ENCODE data around the gene DRAM2. TPM values are rescaled to one million over a fixed set of nuclear protein-coding genes. Genes with fewer than 3 reads are reported as not detected.
"Not testable (repeated sequence)": the region's sequence is repeated elsewhere in the genome, so short reads cannot be mapped to it uniquely, and the experiment has no call there.

The DRAM2 gene
- total RNA-seq, 1 donor from 2014 or later = 22.0 TPM

DNA sequence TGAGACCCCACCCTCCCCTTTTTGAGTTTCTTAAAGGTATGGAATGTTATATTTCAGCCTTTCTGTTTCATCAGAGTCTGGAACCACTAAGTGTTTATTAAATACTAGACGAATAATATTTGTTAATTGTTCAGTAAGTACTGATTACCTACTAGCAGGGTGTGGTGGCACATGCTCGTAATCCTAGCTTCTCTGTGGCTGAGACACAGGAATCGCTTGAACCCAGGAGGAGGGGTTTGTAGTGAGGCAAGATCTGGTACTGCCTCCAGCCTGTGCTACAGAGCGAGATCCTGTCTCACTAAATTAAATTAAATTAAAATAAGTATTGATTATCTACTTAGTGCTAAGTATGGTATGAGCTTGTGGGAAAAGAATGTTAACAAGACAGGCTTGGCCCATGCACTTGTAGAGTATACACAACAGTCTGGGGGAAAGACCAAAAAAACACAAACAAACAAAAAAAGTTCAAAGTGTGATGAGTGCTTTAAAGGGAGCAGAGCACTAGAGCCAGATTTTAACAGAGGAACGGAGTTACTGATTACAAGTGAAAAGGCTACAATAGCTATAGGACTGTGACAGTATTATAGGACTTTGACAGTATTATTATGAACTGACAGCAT, 2.6 kb upstream of the DRAM2 start:
- ATAC-seq = no peak

DNA sequence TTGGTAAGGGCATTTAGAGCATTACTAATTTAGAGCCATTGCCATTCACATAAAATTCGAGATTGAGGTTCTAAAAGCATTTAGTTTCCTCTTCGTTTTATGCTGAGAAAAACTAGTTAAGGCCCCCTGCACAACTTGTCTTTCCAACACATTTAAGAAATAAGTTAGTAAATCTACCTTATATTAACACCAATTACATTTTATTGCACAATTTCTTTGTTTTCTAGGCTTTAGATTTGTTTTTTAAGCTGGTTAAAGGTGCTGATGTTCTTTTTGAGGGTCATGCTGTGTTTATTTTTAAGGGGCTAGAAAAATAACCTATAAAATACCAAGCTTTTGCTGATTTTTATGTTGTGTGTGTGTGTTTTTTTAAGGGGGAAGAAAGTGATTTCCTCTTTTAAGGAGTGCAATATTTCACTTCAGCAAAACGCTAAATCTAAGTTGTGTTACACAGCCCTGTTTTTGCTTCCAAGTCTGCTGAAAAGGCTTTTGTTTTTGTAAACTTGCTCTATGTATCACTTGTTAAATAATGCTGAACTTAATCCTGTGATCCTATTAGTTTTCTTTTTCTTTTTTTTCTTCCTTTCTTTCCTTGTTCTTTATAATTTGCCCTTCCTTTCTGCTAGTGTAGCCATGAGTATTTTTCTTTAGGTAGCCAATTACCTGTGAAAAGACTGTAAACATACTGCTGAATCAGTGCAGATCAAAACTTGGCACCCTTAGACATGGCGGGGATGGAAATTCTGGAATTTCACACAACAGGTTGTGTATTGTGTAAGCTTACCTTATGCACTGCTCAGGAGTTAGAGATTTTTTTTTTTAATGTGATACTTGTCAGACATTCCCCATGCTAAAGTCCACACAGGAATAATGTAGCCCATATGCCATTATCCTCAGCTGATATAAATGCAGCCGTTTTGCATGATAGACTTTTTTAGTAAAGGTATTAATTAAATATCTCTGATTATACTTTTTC, 1.6 kb upstream of the DRAM2 start:
- ATAC-seq = peak; percentile 46

DNA sequence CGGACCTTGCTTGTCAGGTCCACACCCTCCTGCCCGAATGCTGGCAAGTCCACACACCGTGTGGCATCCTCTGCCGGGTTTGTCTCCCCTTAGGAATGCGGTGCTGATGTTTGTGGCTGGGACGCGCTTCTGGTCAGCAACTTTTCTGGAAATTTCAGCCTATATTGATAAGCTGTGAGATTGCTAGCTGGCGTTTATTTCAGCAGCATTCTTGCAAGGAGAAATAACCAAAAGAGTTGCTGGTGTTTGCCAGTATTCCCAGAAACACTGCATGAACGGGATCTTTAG, 731 bp upstream of the DRAM2 start:
- ATAC-seq = peak; percentile 78

DNA sequence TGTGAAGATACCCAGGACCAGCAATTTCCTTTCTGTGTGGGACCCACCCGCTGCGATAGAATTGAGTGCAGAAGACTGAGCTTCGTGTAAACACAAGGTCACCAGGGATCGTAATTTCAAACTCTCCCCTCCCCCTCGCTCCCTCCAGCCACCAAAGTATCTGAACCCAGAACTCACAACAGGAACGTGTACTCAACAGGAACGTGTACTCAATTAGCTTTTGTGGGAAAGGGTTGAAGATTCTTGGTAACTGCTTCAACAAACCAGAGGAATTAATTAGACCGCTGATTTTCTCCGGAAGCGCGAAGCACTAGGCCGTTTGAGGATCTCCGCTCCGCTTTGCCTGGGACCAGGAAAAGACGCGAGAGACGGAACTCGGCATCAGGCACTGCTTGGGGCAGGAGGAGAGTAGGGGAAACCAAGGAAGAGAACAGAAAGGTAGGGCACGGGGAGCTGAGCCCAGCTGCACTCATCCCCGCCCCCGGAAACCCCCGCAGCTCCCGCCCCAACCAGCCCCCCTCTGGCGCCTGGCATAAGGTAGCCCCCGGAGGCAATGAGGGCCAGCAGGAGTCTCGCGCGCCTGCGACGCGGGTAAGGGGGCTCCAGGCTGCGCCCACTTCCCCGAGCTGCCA, 453 bp downstream of the DRAM2 start:
- peak; percentile 50 for ATAC-seq

DNA sequence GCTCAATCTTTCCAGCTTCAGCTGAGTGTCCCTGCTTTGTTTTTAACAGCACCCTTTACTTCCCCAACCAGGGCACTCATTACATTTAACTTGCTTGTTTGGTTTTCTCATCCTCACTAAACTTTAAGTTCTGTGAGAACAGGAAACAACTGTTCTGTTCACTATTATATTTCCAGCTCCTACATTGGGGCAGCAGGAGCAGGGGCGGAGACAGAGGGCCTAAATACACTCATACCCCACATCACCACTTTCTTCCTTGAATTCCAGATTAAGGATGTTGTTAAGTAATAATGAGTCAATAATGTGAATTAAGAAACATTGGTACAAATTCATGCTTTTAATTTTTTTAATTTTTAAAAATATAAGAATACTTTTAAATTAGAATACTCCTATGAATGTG, 6.0 kb downstream of the DRAM2 start:
- no peak for ATAC-seq

DNA sequence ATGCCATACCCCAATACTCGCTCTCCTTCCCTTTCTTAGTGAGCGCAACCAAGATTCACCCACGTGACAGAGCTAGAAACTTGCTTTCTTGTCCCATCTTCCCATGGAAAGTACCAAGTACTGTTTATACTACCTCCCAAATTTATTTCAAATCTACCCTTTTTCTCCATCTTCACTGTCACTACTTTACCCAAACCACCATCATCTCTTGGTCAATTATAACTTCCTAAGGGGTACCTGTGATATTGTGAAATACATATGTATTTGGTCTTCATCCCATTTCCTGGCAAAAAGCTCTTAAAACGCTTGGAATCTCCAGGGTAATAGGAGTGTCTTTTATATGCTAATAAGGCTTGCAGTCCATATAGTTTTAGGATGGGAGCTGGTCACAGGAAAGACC, 8.2 kb downstream of the DRAM2 start:
- ATAC-seq = no peak

DNA sequence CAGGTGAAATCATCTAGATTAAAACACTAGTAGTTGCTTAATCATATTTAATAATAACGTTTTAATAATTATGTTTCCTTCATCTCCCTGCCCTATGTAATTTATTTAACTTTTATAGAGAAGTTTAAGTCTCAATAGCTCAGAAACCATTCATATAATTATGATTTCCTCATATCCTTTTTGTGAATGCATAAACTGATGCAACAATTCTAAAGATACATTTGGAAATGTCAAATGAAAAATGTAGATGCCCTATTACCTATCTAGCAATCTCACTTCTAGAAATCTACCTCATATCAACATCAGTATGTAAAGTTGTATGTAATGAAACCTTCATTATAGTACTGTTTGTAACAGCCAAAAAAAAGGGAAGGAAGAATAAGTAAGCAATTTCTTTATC, 10.5 kb downstream of the DRAM2 start:
- no peak for ATAC-seq

DNA sequence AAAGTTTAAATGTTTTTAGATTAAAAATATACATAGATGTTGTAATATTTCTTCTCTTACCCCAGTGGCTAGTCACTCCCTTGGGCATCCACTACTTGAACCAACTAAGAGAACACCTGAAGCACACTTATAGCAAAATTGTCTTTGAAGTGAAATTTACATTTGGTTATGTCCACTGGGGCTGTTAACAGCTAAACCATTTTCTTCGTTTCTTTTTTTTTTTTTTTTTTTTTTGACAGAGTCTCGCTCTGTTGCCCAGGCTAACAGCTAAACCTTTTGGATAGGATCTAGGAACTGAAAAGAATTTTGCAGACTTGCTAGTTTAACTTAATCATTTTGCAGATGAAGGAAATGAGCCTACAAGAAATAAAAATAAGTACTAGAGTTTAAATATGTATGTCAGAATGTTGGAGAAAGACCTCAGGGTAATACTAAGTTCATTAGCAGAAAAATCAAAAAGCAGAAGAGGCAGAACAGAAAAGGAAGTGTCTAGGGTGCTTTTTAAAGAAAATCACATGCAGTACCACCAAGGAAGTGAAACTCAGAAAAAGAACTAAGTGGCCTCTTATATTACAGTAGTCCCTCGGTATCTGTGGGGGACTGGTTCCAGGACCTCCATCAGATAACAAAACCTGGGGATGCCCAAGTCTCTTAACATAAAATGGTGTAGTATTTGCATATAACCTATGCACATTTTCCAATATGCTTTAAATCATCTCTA, 11.8 kb downstream of the DRAM2 start:
- ATAC-seq = peak; percentile 55

DNA sequence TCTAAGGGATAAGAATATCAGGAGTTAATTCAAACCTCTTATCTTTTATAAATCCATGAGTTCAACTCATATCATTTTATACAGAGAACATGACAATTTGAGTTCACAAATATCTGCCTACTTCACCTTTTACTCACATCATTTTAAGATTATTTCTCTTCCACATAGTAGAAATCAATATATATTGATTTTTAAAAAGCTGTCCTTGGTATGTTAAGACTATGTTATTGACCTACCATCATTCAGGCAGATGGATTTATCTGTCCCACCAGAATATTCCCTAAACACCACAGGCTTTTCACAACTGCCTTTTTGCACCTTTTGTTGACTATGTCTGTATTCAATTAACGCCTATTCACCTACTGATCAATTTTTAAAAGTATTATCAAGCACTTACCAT, 13.5 kb downstream of the DRAM2 start:
- ATAC-seq = no peak

DNA sequence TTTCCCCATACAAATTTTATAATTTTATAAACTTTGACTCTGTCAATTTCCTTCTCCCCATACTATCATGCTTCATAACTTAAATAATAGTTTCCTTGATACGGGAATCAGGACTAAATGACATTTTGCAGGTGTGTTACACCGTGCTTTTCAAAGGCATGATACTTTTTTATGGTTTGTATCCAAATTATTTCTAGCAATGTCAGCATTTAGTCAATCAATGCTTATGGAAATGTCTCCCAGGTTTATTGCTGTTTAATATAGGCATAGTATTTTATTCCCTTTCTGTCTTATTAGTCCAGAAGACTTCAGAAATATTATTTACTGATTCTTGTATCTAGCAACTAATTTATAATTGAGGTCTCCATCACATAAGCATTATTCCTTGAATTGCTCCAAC, 23.4 kb downstream of the DRAM2 start:
- ATAC-seq = no peak

DNA sequence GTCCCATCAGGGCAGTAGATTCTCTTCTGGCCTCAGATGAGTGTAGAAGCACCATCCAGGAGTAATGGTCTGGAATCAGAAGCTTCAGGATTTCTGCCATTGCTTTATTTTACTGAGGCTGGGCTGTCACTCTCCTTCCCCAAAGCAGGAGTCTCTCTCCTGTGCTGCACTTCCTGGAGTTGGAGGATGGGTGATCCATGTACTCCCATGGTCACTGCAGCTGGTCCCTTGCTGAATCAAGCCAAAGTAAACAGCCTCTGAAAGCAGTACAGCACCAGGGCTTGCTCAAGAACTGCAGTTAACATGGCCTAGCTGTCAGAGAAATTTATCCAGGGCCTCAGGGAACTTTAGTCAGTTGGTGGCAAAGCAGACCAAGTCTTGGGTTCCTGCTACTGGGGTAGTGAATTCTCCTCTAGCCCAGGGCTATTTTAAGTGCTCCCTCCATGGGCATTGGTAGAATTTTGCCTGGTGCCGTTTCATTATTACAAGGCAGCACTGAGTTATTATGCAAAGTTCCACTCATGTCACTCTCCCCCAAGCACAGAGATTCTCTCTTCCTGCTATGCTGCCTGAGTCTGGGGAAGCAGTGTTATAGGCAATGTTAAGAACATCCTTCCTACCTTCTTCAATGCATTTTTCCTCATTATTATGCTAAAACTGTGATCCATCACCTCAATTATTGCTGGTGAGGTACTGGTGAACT, 29.5 kb downstream of the DRAM2 start:
- no peak for ATAC-seq

DNA sequence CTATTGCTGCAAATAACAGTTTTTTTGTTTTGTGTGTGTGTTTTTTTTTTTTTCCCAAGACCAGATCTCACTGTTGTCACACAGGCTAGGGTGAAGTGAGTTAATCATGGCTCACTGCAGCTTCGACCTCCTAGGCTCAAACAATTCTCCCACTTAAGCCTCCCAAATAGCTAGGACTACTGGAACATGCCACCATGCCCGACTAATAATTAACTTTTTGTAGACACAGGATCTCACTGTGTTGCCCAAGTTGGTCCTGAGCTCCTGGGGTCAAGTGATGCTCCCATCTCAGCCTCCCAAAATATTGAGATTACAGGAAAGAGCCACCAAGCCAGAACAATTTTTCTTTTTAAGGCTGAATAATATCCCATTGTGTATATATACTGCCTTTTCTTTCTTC, 34.9 kb downstream of the DRAM2 start:
- no peak for ATAC-seq

DNA sequence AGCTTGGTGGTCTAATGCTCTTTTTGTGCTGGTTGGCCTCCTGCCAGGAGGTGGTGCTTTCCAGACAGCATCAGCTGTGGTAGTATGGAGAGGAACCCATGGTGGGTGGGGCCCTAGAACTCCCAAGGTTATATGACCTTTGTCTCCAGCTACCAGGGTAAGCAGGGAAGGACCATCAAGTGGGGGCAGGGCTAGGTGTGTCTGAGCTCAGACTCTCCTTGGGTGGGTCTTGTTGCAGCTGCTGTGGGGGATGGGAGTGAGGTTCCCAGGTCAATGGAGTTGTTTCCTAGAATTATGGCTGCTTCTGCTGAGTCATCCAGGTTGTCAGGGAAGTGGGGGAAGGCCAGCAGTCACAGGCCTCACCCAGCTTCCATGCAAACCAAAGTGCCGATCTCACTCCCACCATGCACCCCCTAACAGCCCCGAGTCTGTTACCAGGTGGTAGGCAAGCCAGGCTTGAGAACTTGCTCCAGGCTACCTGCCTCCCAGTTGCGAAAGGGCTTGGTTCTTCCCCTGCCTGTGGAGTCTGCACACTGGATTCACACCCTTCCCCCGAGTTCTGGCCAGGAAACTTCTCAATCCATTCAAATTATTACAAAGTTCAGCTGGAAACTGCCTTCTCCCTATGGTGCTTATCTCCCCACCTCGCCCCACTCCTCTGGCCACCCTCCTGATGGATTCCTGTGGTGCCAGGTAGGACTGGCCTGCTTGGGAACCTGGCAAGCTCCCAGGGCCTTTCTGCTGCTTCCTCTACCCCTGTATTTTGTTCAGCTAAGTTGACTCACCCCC, 37.8 kb downstream of the DRAM2 start:
- peak; percentile 26 for ATAC-seq

DNA sequence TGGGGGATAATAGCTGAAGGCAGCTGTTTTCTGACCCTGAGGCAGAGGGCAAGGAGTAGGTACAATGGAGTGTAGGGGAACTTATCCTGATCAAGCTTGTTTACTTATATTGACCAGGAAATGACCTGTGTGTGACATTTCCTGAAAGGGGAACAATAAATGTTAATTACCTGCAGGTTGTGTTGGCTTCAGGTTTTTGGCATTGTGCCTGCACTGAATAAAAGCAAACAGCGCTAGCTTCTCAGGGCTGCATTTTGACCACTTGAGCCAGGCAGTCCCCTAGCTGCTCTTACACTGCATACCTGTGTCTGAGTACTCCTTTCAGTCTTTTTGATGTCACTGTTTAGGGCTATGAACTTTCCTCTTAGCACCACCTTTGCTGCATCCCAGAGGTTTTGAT, 40.6 kb downstream of the DRAM2 start:
- ATAC-seq = no peak

DNA sequence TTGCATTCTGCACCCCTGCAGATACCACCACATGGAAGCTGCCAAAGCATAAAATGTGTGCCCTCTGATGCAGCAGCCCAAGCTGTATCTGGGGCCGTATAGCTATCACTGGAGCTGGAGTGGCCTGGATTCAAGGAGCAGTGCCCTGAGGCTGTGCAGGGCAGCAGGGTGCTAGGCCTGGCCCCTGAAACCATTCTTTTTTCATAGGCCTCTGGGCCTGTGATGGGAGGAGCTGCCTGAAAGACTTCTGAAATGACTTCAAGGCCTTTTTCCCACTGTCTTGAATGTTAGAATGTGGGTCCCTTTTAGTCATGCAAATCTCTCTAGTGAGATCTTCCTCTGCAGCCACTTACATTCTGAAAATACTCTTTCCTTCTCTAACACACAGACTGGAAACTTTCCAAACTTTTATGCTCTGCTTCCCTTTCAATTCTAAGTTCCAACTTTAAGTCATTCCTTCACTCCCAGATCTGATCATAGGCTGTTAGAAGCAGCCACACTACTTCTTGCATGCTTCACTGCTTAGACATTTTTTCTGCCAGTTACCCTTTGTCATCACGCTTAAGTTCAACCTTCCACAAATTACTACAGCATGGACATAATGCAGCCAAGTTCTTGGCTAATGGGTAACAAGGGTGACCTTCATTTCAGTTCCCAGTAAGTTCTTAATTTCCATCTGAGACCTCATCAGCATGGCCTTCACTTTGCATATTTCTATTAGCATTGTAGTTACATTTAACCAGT, 42.4 kb downstream of the DRAM2 start:
- no peak for ATAC-seq

DNA sequence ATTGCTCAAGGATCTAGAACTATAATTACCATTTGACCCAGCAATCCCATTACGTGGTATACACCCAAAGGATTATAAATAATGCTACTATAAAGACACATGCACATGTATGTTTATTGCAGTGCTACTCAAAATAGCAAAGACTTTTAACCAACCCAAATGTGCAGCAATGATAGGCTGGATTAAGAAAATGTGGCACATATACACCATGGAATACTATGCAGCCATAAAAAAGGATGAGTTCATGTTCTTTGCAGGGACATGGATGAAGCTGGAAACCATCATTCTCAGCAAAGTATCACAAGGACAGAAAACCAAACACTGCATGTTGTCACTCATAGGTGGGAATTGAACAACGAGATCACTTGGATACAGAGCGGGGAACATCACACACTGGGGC, 44.5 kb downstream of the DRAM2 start:
- not testable (repeated sequence) for ATAC-seq

DNA sequence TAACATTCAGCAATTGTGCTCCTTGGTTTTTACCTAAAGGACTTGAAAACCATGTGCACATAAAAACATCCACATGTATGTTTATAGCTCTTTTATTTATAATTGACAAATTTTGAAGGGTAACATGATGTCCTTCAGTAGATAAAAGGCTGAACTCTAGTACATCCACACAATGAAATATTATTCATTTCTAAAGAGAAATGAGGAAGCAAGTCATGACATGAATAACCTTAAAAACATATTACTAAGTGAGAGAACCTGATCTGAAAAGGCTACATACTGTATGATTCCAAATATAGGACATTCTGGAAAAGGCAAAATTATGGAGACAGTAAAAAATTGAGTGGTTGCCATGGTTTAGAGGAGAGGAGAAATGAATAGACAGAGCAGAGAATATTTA, 50.3 kb downstream of the DRAM2 start:
- no peak for ATAC-seq

DNA sequence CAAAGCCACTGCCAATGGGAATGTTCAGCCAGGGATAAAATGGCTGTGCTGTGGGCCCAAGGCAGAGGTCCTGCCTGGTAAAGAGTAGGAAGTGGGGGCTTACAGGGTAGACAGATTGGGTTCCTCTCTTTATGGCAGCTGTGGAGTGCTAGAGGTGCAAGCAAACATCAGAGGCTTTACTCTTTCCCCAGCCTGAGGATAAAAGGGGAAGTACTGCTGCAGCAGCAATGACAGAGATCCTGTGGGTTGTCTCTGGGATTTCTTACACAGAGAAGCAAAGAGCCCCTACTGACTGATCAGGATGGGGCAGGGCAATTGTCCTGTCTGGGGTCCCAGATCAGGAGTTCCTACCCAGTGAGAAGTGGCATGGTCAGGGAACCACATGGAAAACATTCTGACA, 54.2 kb downstream of the DRAM2 start:
- ATAC-seq = no peak

DNA sequence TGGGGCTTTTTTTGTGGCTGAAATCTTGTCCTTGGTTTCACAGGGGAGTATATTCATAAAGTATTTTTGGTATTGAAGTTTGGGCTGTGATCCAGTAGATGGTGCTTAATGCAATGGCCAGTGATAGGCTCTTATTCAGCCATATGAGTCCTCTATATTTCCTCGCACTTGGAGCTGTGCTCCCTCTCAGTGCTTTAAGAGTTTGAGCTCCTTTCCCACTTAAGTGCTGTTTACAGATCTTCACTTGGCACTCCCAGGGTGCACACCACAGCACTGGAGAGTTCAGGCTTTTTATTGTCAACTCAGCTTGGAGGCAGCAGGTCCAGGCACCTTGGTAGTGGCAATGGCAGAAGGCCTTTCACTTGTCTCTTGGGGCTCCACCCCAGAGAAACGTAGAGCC, 54.9 kb downstream of the DRAM2 start:
- ATAC-seq = no peak

DNA sequence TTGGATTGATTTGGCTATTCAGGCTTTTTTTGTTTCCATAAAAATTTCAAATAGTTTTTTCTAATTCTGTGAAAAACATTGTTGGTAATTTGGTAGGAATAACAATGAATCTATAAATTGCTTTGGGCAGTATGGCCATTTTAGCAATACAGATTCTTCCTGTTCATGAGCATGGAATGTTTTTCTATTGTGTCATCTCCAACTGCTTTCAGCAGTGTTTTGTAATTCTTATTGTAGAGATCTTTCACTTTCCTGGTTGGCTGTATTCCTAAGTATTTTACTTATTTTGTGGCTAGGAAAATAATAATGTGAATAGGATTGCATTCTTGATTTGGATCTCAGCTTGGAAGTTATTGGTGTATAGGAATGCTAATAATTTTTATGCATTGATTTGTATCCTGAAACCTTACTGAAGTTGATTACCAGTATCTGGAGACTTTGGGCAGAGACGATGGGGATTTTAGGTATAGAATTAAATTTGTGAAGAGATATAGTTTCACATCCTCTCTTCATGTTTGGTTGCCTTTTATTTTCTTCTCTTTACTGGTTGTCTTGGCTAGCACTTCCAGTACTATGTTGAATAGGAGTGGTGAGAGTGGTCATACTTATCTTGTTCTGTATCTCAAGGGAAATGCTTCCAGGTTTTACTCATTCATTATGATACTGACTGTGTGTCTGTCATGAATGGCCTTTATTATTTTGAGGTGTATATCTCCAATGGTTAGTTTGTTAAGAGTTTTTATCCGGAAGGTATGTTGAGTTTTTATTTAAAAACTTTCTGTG, 57.3 kb downstream of the DRAM2 start:
- no peak for ATAC-seq

Measured in esophagus mucosa (tissue), 1 donor.